Measurements from ENCODE around the gene LIMK1. TPM values are rescaled to one million over a fixed set of nuclear protein-coding genes. Genes with fewer than 3 reads are reported as not detected.

LIMK1 gene
- total and polyA plus RNA-seq, 2 of the 13 experiments (the other 11 are each of a cell fraction or from before 2014, with no cell fraction given), result 8.9 to 18.8 TPM

DNA sequence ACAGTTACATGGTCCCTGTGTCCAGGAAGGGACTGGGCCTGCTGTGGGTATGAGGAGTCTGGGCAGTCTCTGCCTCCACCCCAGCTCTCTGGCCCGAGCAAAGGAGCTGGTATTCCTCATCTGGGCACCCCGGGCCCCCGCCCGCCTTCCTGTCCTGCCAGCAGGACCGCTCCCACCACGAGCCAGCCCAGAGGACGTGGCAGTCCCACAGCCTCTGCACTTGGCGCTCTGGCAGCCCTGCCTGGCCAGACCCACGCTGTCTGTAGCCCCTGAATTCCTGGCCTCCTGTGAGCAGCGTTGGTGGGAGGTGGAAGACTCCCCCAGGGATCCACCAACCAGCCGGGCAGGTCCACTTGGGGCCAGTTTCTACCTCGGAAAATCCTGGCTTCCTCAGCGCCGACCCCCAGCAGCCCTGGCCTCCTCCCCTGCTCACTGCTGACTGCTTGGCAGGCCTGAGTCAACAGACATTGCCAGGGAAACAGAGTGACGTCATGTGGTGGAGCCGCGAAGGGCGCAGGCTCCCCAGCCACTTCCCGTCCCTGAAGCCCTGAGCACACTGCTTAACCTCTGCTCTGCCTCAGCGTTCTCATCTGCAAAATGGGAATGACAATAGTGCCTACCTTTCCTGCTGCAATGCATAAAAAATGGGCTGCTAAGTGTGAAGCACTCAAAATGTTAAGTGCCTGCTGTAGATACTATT is 21.6 kb upstream of the LIMK1 start (continued):
- TF ChIP-seq MIER2 (CRISPR knock-in tag; IDR thresholded peaks at IDR 0.05), result no peak
- no peak for TF ChIP-seq MYNN (CRISPR knock-in tag; IDR thresholded peaks at IDR 0.05; ENCODE audit: low read depth)
- TF ChIP-seq RXRB (CRISPR knock-in tag; IDR thresholded peaks at IDR 0.05; ENCODE audit: borderline replicate concordance), result peak; percentile 39; the same call in 1 of the 2 replicates
- no peak for TF ChIP-seq ZNF777 (CRISPR knock-in tag; IDR thresholded peaks at IDR 0.05)
- no peak for TF ChIP-seq ZNF333 (CRISPR knock-in tag; IDR thresholded peaks at IDR 0.05; ENCODE audit: borderline replicate concordance)
- 0 out of 2 replicates have a peak, but pooled peaks have one; percentile 12 for TF ChIP-seq ERF (CRISPR knock-in tag; IDR thresholded peaks at IDR 0.05)
- TF ChIP-seq GATAD2A (CRISPR knock-in tag; IDR thresholded peaks at IDR 0.05), result peak; percentile 36; the same call in 1 of the 2 replicates
- no peak for TF ChIP-seq ZNF230 (CRISPR knock-in tag; IDR thresholded peaks at IDR 0.05)
- TF ChIP-seq SAFB2 (CRISPR knock-in tag; IDR thresholded peaks at IDR 0.05; ENCODE audit: borderline replicate concordance, low read depth), result no peak
- TF ChIP-seq ZFAT (CRISPR knock-in tag; conservative IDR thresholded peaks at IDR 0.05), result no peak
- no peak for TF ChIP-seq SOX6 (IDR thresholded peaks at IDR 0.05)
- TF ChIP-seq SOX6 (CRISPR knock-in tag; IDR thresholded peaks at IDR 0.05), result no peak
- TF ChIP-seq ZFY (CRISPR knock-in tag; IDR thresholded peaks at IDR 0.05), result peak; percentile 46; the same call in 1 of the 2 replicates
- no peak for TF ChIP-seq SMYD3 (CRISPR knock-in tag; IDR thresholded peaks at IDR 0.05)
- TF ChIP-seq ZNF3 (CRISPR knock-in tag; IDR thresholded peaks at IDR 0.05), result peak; percentile 54; the same call in 1 of the 2 replicates
- TF ChIP-seq RFX3 (CRISPR knock-in tag; IDR thresholded peaks at IDR 0.05), result peak; percentile 75
- TF ChIP-seq, protein P1, sequence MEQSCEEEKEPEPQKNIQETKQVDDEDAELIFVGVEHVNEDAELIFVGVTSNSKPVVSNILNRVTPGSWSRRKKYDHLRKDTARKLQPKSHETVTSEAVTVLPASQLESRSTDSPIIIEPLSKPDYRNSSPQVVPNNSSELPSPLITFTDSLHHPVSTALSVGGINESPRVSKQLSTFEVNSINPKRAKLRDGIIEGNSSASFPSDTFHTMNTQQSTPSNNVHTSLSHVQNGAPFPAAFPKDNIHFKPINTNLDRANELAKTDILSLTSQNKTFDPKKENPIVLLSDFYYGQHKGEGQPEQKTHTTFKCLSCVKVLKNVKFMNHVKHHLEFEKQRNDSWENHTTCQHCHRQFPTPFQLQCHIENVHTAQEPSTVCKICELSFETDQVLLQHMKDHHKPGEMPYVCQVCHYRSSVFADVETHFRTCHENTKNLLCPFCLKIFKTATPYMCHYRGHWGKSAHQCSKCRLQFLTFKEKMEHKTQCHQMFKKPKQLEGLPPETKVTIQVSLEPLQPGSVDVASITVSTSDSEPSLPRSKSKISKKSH (CRISPR knock-in tag; IDR thresholded peaks at IDR 0.05; ENCODE audit: borderline replicate concordance), result peak; percentile 62; the same call in 1 of the 2 replicates
- TF ChIP-seq RFX1 (IDR thresholded peaks at IDR 0.05), result peak; percentile 54; the same call in 1 of the 2 replicates
- TF ChIP-seq ZBTB21 (CRISPR knock-in tag; IDR thresholded peaks at IDR 0.05), result peak; percentile 90
- TF ChIP-seq ZNF652 (CRISPR knock-in tag; IDR thresholded peaks at IDR 0.05; ENCODE audit: borderline replicate concordance, low read depth), result peak; percentile 46; the same call in 1 of the 2 replicates
- TF ChIP-seq, protein P2, sequence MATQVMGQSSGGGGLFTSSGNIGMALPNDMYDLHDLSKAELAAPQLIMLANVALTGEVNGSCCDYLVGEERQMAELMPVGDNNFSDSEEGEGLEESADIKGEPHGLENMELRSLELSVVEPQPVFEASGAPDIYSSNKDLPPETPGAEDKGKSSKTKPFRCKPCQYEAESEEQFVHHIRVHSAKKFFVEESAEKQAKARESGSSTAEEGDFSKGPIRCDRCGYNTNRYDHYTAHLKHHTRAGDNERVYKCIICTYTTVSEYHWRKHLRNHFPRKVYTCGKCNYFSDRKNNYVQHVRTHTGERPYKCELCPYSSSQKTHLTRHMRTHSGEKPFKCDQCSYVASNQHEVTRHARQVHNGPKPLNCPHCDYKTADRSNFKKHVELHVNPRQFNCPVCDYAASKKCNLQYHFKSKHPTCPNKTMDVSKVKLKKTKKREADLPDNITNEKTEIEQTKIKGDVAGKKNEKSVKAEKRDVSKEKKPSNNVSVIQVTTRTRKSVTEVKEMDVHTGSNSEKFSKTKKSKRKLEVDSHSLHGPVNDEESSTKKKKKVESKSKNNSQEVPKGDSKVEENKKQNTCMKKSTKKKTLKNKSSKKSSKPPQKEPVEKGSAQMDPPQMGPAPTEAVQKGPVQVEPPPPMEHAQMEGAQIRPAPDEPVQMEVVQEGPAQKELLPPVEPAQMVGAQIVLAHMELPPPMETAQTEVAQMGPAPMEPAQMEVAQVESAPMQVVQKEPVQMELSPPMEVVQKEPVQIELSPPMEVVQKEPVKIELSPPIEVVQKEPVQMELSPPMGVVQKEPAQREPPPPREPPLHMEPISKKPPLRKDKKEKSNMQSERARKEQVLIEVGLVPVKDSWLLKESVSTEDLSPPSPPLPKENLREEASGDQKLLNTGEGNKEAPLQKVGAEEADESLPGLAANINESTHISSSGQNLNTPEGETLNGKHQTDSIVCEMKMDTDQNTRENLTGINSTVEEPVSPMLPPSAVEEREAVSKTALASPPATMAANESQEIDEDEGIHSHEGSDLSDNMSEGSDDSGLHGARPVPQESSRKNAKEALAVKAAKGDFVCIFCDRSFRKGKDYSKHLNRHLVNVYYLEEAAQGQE (IDR thresholded peaks at IDR 0.05; ENCODE audit: borderline replicate concordance in 1 of 2, low read depth in 1 of 2, low read length in 2 of 2), result 0 out of 4 replicates have a peak, but pooled peaks of 1 of the 2 experiments have one; percentile 10
- TF ChIP-seq ZEB1 (IDR thresholded peaks at IDR 0.05; ENCODE audit: insufficient replicate concordance, low read depth), result no peak
- peak; percentile 68 for TF ChIP-seq CREM (IDR thresholded peaks at IDR 0.05)
- TF ChIP-seq CREM (CRISPR knock-in tag; IDR thresholded peaks at IDR 0.05), result no peak

Measured in HepG2 (cell line).